ENCODE results near the gene GID4.

DNA sequence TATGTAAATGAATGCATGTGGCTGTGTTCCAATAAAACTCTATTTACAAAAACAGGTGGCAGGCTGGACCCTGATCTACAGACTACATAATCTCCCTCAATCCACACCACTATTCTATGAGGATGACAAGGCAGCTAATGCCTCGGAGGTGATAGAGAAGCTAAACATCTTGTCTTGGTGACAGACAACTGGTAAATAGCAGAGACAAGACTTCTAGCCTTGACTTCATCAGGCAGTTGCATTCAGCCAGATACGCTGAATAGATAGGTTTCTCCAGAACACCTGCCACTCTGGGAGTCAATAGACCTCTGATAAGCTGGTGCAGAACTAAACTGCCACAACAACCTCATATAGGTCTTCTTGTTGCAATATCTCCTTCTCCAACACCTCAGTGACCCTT lies 3.5 kb upstream of the GID4 start:
- TF ChIP-seq, protein P1, sequence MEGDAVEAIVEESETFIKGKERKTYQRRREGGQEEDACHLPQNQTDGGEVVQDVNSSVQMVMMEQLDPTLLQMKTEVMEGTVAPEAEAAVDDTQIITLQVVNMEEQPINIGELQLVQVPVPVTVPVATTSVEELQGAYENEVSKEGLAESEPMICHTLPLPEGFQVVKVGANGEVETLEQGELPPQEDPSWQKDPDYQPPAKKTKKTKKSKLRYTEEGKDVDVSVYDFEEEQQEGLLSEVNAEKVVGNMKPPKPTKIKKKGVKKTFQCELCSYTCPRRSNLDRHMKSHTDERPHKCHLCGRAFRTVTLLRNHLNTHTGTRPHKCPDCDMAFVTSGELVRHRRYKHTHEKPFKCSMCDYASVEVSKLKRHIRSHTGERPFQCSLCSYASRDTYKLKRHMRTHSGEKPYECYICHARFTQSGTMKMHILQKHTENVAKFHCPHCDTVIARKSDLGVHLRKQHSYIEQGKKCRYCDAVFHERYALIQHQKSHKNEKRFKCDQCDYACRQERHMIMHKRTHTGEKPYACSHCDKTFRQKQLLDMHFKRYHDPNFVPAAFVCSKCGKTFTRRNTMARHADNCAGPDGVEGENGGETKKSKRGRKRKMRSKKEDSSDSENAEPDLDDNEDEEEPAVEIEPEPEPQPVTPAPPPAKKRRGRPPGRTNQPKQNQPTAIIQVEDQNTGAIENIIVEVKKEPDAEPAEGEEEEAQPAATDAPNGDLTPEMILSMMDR (conservative IDR thresholded peaks at IDR 0.05; ENCODE audit: low read depth, low read length), result no peak
- TF ChIP-seq POLR2A (IDR thresholded peaks at IDR 0.05; ENCODE audit: low read depth, low read length) (no peak), CEBPB (IDR thresholded peaks at IDR 0.05; ENCODE audit: low read depth, low read length) (no peak), MXI1 (IDR thresholded peaks at IDR 0.05; ENCODE audit: borderline replicate concordance, low read depth, low read length) (no peak), FOS (IDR thresholded peaks at IDR 0.05; ENCODE audit: low read depth, low read length) (no peak), BHLHE40 (IDR thresholded peaks at IDR 0.05; ENCODE audit: low read depth, low read length) (no peak), MAZ (IDR thresholded peaks at IDR 0.05; ENCODE audit: borderline replicate concordance, low read depth, low read length) (no peak), MAFK (IDR thresholded peaks at IDR 0.05; ENCODE audit: low read depth, low read length) (no peak), SMC3 (IDR thresholded peaks at IDR 0.05; ENCODE audit: low read depth, low read length) (no peak)
- TF ChIP-seq, protein P2, sequence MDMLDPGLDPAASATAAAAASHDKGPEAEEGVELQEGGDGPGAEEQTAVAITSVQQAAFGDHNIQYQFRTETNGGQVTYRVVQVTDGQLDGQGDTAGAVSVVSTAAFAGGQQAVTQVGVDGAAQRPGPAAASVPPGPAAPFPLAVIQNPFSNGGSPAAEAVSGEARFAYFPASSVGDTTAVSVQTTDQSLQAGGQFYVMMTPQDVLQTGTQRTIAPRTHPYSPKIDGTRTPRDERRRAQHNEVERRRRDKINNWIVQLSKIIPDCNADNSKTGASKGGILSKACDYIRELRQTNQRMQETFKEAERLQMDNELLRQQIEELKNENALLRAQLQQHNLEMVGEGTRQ (IDR thresholded peaks at IDR 0.05; ENCODE audit: low read depth, low read length), result no peak
- TF ChIP-seq, protein P3, sequence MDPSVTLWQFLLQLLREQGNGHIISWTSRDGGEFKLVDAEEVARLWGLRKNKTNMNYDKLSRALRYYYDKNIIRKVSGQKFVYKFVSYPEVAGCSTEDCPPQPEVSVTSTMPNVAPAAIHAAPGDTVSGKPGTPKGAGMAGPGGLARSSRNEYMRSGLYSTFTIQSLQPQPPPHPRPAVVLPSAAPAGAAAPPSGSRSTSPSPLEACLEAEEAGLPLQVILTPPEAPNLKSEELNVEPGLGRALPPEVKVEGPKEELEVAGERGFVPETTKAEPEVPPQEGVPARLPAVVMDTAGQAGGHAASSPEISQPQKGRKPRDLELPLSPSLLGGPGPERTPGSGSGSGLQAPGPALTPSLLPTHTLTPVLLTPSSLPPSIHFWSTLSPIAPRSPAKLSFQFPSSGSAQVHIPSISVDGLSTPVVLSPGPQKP (IDR thresholded peaks at IDR 0.05; ENCODE audit: borderline replicate concordance, low read depth, low read length), result no peak

Measured in IMR-90 (cell line).